Pancreas (tissue), 10 donors: Measurements from ENCODE around the gene CASTOR1. TPM values are rescaled to one million over a fixed set of nuclear protein-coding genes. Genes with fewer than 3 reads are reported as not detected.

ENCODE experiments used
- ATAC-seq, 4 donors: fragments of 200-7000 bp; cut with Tn5 transposase; one replicate each; pipeline versions ENCODE4 v1.8.0 to v1.9.1; 2020; ENCODE audit warnings: mild to moderate bottlenecking in 4 of 4, moderate library complexity in 4 of 4
- DNase-seq, 6 donors: peaks; one replicate each; pipeline ENCODE4 v3.0.0-alpha.2; 2020
- FAIRE-seq: peaks from 2 replicates; lab custom pipeline; 2012; peaks lifted over from hg19 to GRCh38; lab: Jason Lieb, UNC
- H3K27ac ChIP-seq, 4 donors: fragments of 200-600 bp; sonication (generic); 1 replicate in 3 of 4; 2 replicates in 1 of 4; pipeline versions ENCODE4 v1.5.0 to v1.8.0; 2020
- H3K27me3 ChIP-seq, 4 donors: fragments of 200-600 bp; one replicate each; pipeline ENCODE4 v1.8.0; 2021
- H3K36me3 ChIP-seq, 3 donors: fragments of 200-600 bp; sonication (generic) in 1 of 3; one replicate each; pipeline versions ENCODE4 v1.5.0 to v1.8.0; 2020 to 2021
- H3K4me1 ChIP-seq, 3 donors: fragments of 200-600 bp; one replicate each; pipeline ENCODE4 v1.8.0; 2021
- H3K4me3 ChIP-seq, 4 donors: fragments of 200-600 bp; sonication (generic) in 2 of 4; one replicate each; pipeline versions ENCODE4 v1.5.0 to v1.8.0; 2020 to 2021
- H3K9me3 ChIP-seq, 4 donors: fragments of 200-600 bp; one replicate each; pipeline ENCODE4 v1.8.0; 2021
- CTCF ChIP-seq, 4 donors: fragments of 200-600 bp; sonication (generic) in 3 of 4; IDR thresholded peaks; one replicate each; pipeline versions ENCODE4 v1.5.0 to v1.8.0; 2021; ENCODE audit warnings: antibody characterized with exemption in 4 of 4
- WGBS, 2 donors: extraction: QIAGEN DNeasy Blood & Tissue Kit; methylation state at CpG; one replicate each; pipeline ENCODE4 v1.1.7; 2013; 5-methylcytosine and 5-hydroxymethylcytosine counted together
- intact Hi-C, 3 donors: fragments of 100-400 bp; cut with DNase I; formaldehyde crosslinking; loops; one replicate each; pipeline versions ENCODE4 v1.11.1 to v1.14.2; 2022
- polyA plus RNA-seq, 2 donors: library from polyadenylated mRNA; stranded (reverse); fragments of 200-250 nt; gene quantifications; one replicate each; pipeline ENCODE4 v1.2.3, GENCODE V29; 2013
- total RNA-seq, 6 donors: library from RNA; stranded (reverse); fragmentation: NEBNext Ultra II Directional in 4 of 6; extraction: Animal tissue kit (Norgen Biotek cat#: 25700) in 4 of 6; gene quantifications; one replicate each; pipeline versions ENCODE4 v1.2.1 to v1.2.4, GENCODE V29; 2021 to 2023
- donor health status: healthy with polysubstance abuse.
- donor health status: DM: no; HTN: no; CAD: no; lungs with moderate emphysema.
- donor health status: DM: no; HTN: no; CAD: no.
- donor health status: control.
- donor health status: control.
- donor health status: Bipolar disorder and iron deficiency.
- donor health status: DM: yes; HTN: yes; CAD: no.
- donor health status: DM: no; HTN: no; CAD: no.
- donor health status: DM: no; HTN: no; CAD: no.
- donor health status: DM: yes; HTN: yes; CAD: no.

CASTOR1 gene
- total and polyA plus RNA-seq, 8 donors: 1.8 to 8.3 (median 4.2) TPM

- DNase-seq (peak in 1 of 6 donors; percentile 74), FAIRE-seq (no peak), ATAC-seq (peak in 3 of 4 donors; percentile 0)
- no peak for TF ChIP-seq CTCF (IDR thresholded peaks at IDR 0.05)
- Histone ChIP-seq H3K27ac (peak overlapping the region; percentile 46 to 80 (median 76)), H3K4me1 (peaks cover 10 to 23% (median 22%) of the 10 kb centered on the region in 3 donors), H3K9me3 (no peaks in the 10 kb centered on the region), H3K4me3 (peak overlapping the region in 1 of 4 donors; percentile 96), H3K36me3 (peaks cover 0 to 25% (median 3%) of the 10 kb centered on the region in 3 donors), H3K27me3 (no peaks in the 10 kb centered on the region)
- intact Hi-C loops: no loop called here
- WGBS, 2 donors: 44 to 58% methylated on average over 3 of the region's 3 CpGs
Measured at GRCh38 chr22:30290342-30291057, 1.2 kb upstream of the CASTOR1 start.

GRCh38 chr22:30289980-30290313 lies 642 bp upstream of the CASTOR1 start:
- no peak for TF ChIP-seq CTCF (IDR thresholded peaks at IDR 0.05)
- intact Hi-C loops: loop anchor here in 2 of 3 donors (5.0 kb wide), 2 partner anchors 92 to 97 kb away; partner anchors contain the start of gene RNF215 (in 1 of the 2)
- FAIRE-seq: no peak
- peaks cover 10 to 23% (median 22%) of the 10 kb centered on the region in 3 donors for H3K4me1 ChIP-seq
- WGBS, 2 donors: 22 to 30% methylated on average over 12 of the region's 12 CpGs
- peaks cover 0 to 25% (median 3%) of the 10 kb centered on the region in 3 donors for H3K36me3 ChIP-seq
- DNase-seq: no peak
- ATAC-seq: peak; percentile 4 to 12 (median 8)
- no peaks in the 10 kb centered on the region for H3K9me3 ChIP-seq
- H3K27me3 ChIP-seq: no peaks in the 10 kb centered on the region
- peak overlapping the region in 3 of 4 donors; percentile 73 to 96 (median 85) for H3K4me3 ChIP-seq
- peak overlapping the region; percentile 46 to 80 (median 76) for H3K27ac ChIP-seq

- no peaks in the 10 kb centered on the region for H3K27me3 ChIP-seq
- peak overlapping the region; percentile 68 to 80 (median 74) for H3K27ac ChIP-seq
- peak overlapping the region; percentile 73 to 96 (median 84) for H3K4me3 ChIP-seq
- DNase-seq: peak in 2 of 6 donors; percentile 54 to 74
- no peak for TF ChIP-seq CTCF (IDR thresholded peaks at IDR 0.05)
- FAIRE-seq: no peak
- ATAC-seq: no peak
- H3K36me3 ChIP-seq: peaks cover 0 to 16% (median 3%) of the 10 kb centered on the region in 3 donors
- WGBS, 2 donors: 11 to 14% methylated on average over 27 of the region's 27 CpGs
- intact Hi-C loops: loop anchor here in 2 of 3 donors (5.0 kb wide), 2 partner anchors 94 to 99 kb away; partner anchors contain the start of gene RNF215 (in 1 of the 2)
- no peaks in the 10 kb centered on the region for H3K9me3 ChIP-seq
- H3K4me1 ChIP-seq: peaks cover 10 to 23% (median 22%) of the 10 kb centered on the region in 3 donors
Measured at GRCh38 chr22:30288419-30289140, 725 bp downstream of the CASTOR1 start.

- ATAC-seq (peak; percentile 56 to 73 (median 68)), FAIRE-seq (peak; percentile 57), DNase-seq (peak; percentile 80 to 92 (median 84))
- 13 to 21% methylated on average over 5 of the region's 5 CpGs for WGBS, 2 donors
- peaks cover 10 to 23% (median 22%) of the 10 kb centered on the region in 3 donors for H3K4me1 ChIP-seq
- intact Hi-C loops: loop anchor here in 2 of 3 donors (5.0 kb wide), 2 partner anchors 94 to 99 kb away; partner anchors contain the start of gene RNF215 (in 1 of the 2)
- TF ChIP-seq CTCF (IDR thresholded peaks at IDR 0.05): peak; percentile 52 to 61 (median 56)
- no peaks in the 10 kb centered on the region for H3K27me3 ChIP-seq
- H3K27ac ChIP-seq: peak overlapping the region in 3 of 4 donors; percentile 16 to 76 (median 19)
- peak overlapping the region in 3 of 4 donors; percentile 83 to 96 (median 85) for H3K4me3 ChIP-seq
- H3K36me3 ChIP-seq: peaks cover 0 to 9% (median 2%) of the 10 kb centered on the region in 3 donors
- no peaks in the 10 kb centered on the region for H3K9me3 ChIP-seq
Measured at GRCh38 chr22:30287648-30288418, 1.5 kb downstream of the CASTOR1 start.
